DLD1 (cell line): ENCODE data around the gene MAPRE3.

Experiments
- in situ Hi-C: cut with HindIII; loops from 2 replicates; pipeline ENCODE4 v1.10.0; 2017; ENCODE audit warnings: low sequenced_read_pairs

The MAPRE3 gene

GRCh38 chr2:26982102-26982742, 11.8 kb downstream of the MAPRE3 start:
- in situ Hi-C loops, result no loop called here

GRCh38 chr2:26983746-26984145, 13.3 kb downstream of the MAPRE3 start:
- in situ Hi-C loops, result no loop called here

- in situ Hi-C loops, result no loop called here
These were observed 15.4 kb downstream of the MAPRE3 start for GRCh38 chr2:26985807-26986206.

GRCh38 chr2:26986576-26986975, 16.1 kb downstream of the MAPRE3 start:
- in situ Hi-C loops, result no loop called here

- in situ Hi-C loops, result no loop called here
These were observed 17.8 kb downstream of the MAPRE3 start for GRCh38 chr2:26988058-26988860.

- in situ Hi-C loops, result no loop called here
These were observed 18.7 kb downstream of the MAPRE3 start for GRCh38 chr2:26989156-26989555.

GRCh38 chr2:26991717-26992116, 21.3 kb downstream of the MAPRE3 start:
- in situ Hi-C loops, result no loop called here

- in situ Hi-C loops, result no loop called here
These were observed 23.3 kb downstream of the MAPRE3 start for GRCh38 chr2:26993768-26994167.

- in situ Hi-C loops, result no loop called here
These were observed 24.5 kb downstream of the MAPRE3 start for GRCh38 chr2:26994983-26995382.

- in situ Hi-C loops, result no loop called here
These were observed 27.0 kb downstream of the MAPRE3 start for GRCh38 chr2:26997394-26997793.

GRCh38 chr2:26998323-26998722, 27.9 kb downstream of the MAPRE3 start:
- in situ Hi-C loops, result no loop called here

- in situ Hi-C loops, result no loop called here
These were observed 29.8 kb downstream of the MAPRE3 start for GRCh38 chr2:27000228-27000627.

- in situ Hi-C loops, result no loop called here
These were observed 30.6 kb downstream of the MAPRE3 start for GRCh38 chr2:27000995-27001394.

GRCh38 chr2:27001950-27002349, 31.5 kb downstream of the MAPRE3 start:
- in situ Hi-C loops, result no loop called here

- in situ Hi-C loops, result no loop called here
These were observed 32.6 kb downstream of the MAPRE3 start for GRCh38 chr2:27003007-27003406.

GRCh38 chr2:27003857-27004256, 33.4 kb downstream of the MAPRE3 start:
- in situ Hi-C loops, result no loop called here

GRCh38 chr2:27006602-27007415, 36.4 kb downstream of the MAPRE3 start:
- in situ Hi-C loops, result no loop called here

- in situ Hi-C loops, result no loop called here
These were observed 37.3 kb downstream of the MAPRE3 start for GRCh38 chr2:27007416-27008374.

- in situ Hi-C loops, result no loop called here
These were observed 38.2 kb downstream of the MAPRE3 start for GRCh38 chr2:27008678-27009077.

- in situ Hi-C loops, result no loop called here
These were observed 38.6 kb downstream of the MAPRE3 start for GRCh38 chr2:27009083-27009482.
